Effector memory CD4-positive, alpha-beta T cell (primary cell): Measurements from ENCODE around the gene SLC25A30.

Experiments used
- DNase-seq, 3 donors: peaks; one replicate each; pipeline ENCODE4 v3.0.0-alpha.2; 2020
- H3K27ac ChIP-seq: 2 replicates; pipeline ENCODE4 v1.7.0; 2013; ENCODE audit warnings: mild to moderate bottlenecking, low read length, moderate library complexity; ENCODE audit not compliant: insufficient read depth, poor library complexity, severe bottlenecking
- H3K27me3 ChIP-seq: replicated peaks from 2 replicates; pipeline ENCODE4 v1.7.0; 2013; ENCODE audit warnings: mild to moderate bottlenecking, low read length; ENCODE audit not compliant: insufficient read depth, control insufficient read depth, poor library complexity, severe bottlenecking
- H3K36me3 ChIP-seq: 2 replicates; pipeline ENCODE4 v1.7.0; 2013; ENCODE audit warnings: mild to moderate bottlenecking, low read length, moderate library complexity; ENCODE audit not compliant: control insufficient read depth, insufficient read depth
- H3K4me1 ChIP-seq: 2 replicates; pipeline ENCODE4 v1.7.0; 2013; ENCODE audit warnings: low read length, mild to moderate bottlenecking; ENCODE audit not compliant: control insufficient read depth, insufficient read depth, poor library complexity, severe bottlenecking
- H3K4me3 ChIP-seq: 2 replicates; pipeline ENCODE4 v1.7.0; 2013; ENCODE audit warnings: low read length, low read depth, mild to moderate bottlenecking; ENCODE audit not compliant: insufficient read depth, poor library complexity, severe bottlenecking
- H3K9me3 ChIP-seq: 2 replicates; pipeline ENCODE4 v1.7.0; 2013; ENCODE audit warnings: mild to moderate bottlenecking, low read length, moderate library complexity; ENCODE audit not compliant: control insufficient read depth

The SLC25A30 gene

GRCh38 chr13:45446181-45446580 is 28.0 kb upstream of the SLC25A30 start:
- Histone ChIP-seq H3K27me3 (no peaks in the 10 kb centered on the region), H3K4me3 (no peak overlapping the region), H3K4me1 (peaks cover 6% of the 10 kb centered on the region), H3K9me3 (no peaks in the 10 kb centered on the region), H3K27ac (no peak overlapping the region), H3K36me3 (no peaks in the 10 kb centered on the region)
- DNase-seq, result no peak

- H3K9me3 ChIP-seq, result no peaks in the 10 kb centered on the region
- DNase-seq, result no peak
- no peaks in the 10 kb centered on the region for H3K36me3 ChIP-seq
- H3K4me1 ChIP-seq, result peaks cover 6% of the 10 kb centered on the region
- H3K4me3 ChIP-seq, result no peak overlapping the region
- no peaks in the 10 kb centered on the region for H3K27me3 ChIP-seq
- no peak overlapping the region for H3K27ac ChIP-seq
Measured at GRCh38 chr13:45445053-45445452, 26.9 kb upstream of the SLC25A30 start.

- Histone ChIP-seq H3K4me1 (peaks cover 6% of the 10 kb centered on the region), H3K4me3 (no peak overlapping the region), H3K9me3 (no peaks in the 10 kb centered on the region), H3K36me3 (no peaks in the 10 kb centered on the region), H3K27ac (no peak overlapping the region), H3K27me3 (no peaks in the 10 kb centered on the region)
- DNase-seq, result no peak
Measured at GRCh38 chr13:45441633-45442032, 23.5 kb upstream of the SLC25A30 start.

- Histone ChIP-seq H3K36me3 (no peaks in the 10 kb centered on the region), H3K27ac (no peak overlapping the region), H3K4me3 (no peak overlapping the region), H3K4me1 (peaks cover 6% of the 10 kb centered on the region), H3K9me3 (no peaks in the 10 kb centered on the region), H3K27me3 (no peaks in the 10 kb centered on the region)
- DNase-seq, result no peak
Measured at GRCh38 chr13:45439781-45440462, 21.7 kb upstream of the SLC25A30 start.

GRCh38 chr13:45439008-45439407 is 20.8 kb upstream of the SLC25A30 start:
- no peak for DNase-seq
- Histone ChIP-seq H3K27ac (no peak overlapping the region), H3K36me3 (no peaks in the 10 kb centered on the region), H3K27me3 (no peaks in the 10 kb centered on the region), H3K4me1 (peaks cover 6% of the 10 kb centered on the region), H3K9me3 (no peaks in the 10 kb centered on the region), H3K4me3 (no peak overlapping the region)

GRCh38 chr13:45437947-45438346 is 19.8 kb upstream of the SLC25A30 start:
- peaks cover 6% of the 10 kb centered on the region for H3K4me1 ChIP-seq
- H3K36me3 ChIP-seq, result no peaks in the 10 kb centered on the region

GRCh38 chr13:45436953-45437352 is 18.8 kb upstream of the SLC25A30 start:
- Histone ChIP-seq H3K4me1 (peaks cover 5% of the 10 kb centered on the region), H3K4me3 (no peak overlapping the region)

More at GRCh38 chr13:45437947-45438346, 19.8 kb upstream of the SLC25A30 start:
- Histone ChIP-seq H3K9me3 (no peaks in the 10 kb centered on the region), H3K27ac (no peak overlapping the region), H3K27me3 (no peaks in the 10 kb centered on the region), H3K4me3 (no peak overlapping the region)
- no peak for DNase-seq

GRCh38 chr13:45436332-45436731 is 18.2 kb upstream of the SLC25A30 start:
- H3K9me3 ChIP-seq, result no peaks in the 10 kb centered on the region
- H3K4me1 ChIP-seq, result peaks cover under 1% of the 10 kb centered on the region
- DNase-seq, result no peak
- no peak overlapping the region for H3K4me3 ChIP-seq
- no peaks in the 10 kb centered on the region for H3K27me3 ChIP-seq
- H3K27ac ChIP-seq, result no peak overlapping the region
- H3K36me3 ChIP-seq, result no peaks in the 10 kb centered on the region

More at GRCh38 chr13:45436953-45437352, 18.8 kb upstream of the SLC25A30 start:
- H3K27ac ChIP-seq, result no peak overlapping the region
- H3K36me3 ChIP-seq, result no peaks in the 10 kb centered on the region
- no peak for DNase-seq
- H3K9me3 ChIP-seq, result no peaks in the 10 kb centered on the region
- no peaks in the 10 kb centered on the region for H3K27me3 ChIP-seq

- DNase-seq, result no peak
- H3K4me3 ChIP-seq, result no peak overlapping the region
Measured at GRCh38 chr13:45434556-45435371, 16.6 kb upstream of the SLC25A30 start.

GRCh38 chr13:45433381-45433790 is 15.2 kb upstream of the SLC25A30 start:
- no peaks in the 10 kb centered on the region for H3K9me3 ChIP-seq
- no peaks in the 10 kb centered on the region for H3K4me1 ChIP-seq
- no peaks in the 10 kb centered on the region for H3K27me3 ChIP-seq
- DNase-seq, result no peak
- H3K36me3 ChIP-seq, result no peaks in the 10 kb centered on the region
- H3K4me3 ChIP-seq, result no peak overlapping the region
- no peak overlapping the region for H3K27ac ChIP-seq

More at GRCh38 chr13:45434556-45435371, 16.6 kb upstream of the SLC25A30 start:
- H3K27me3 ChIP-seq, result no peaks in the 10 kb centered on the region
- no peaks in the 10 kb centered on the region for H3K36me3 ChIP-seq
- H3K9me3 ChIP-seq, result no peaks in the 10 kb centered on the region
- no peaks in the 10 kb centered on the region for H3K4me1 ChIP-seq
- H3K27ac ChIP-seq, result no peak overlapping the region
